Mammary epithelial cell (primary cell): ENCODE results near the gene EMP1.

Experiments
- EZH2 ChIP-seq: IDR thresholded peaks from 2 replicates; pipeline ENCODE4 v1.6.1; 2012; ENCODE audit warnings: low read length, inconsistent platforms, borderline replicate concordance
- TF ChIP-seq, protein P1 (sequence below), 2 donors: IDR thresholded peaks in 1 of 2; conservative IDR thresholded peaks in 1 of 2; 2 replicates each; pipeline ENCODE4 v1.5.1; 2011 to 2012; ENCODE audit warnings: inconsistent platforms in 2 of 2, low read length in 2 of 2, mild to moderate bottlenecking in 2 of 2, control low read depth in 1 of 2, low read depth in 1 of 2; ENCODE audit not compliant: insufficient read depth in 1 of 2; ENCODE audit errors: extremely low read depth in 1 of 2

DNA sequence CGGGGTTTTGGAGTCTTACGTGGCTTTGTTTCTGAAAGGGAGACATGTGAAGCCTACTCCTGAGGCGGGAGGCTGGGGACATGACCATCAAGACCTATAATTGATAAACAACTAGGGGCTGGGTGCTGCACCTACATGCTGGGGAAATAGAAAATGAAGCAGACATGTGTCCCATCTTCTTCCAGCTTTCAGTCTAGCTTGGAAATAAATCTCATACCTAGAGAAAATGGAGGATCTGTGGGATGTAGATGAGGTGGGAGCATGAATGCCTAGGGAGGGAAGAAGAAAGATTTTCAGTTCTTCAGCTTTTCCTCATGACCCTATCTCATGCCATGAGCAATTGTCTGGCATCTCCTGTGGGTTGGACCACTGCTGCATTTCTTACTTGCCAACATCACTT is 22.1 kb downstream of the EMP1 start:
- TF ChIP-seq EZH2 = no peak
- TF ChIP-seq, protein P1, sequence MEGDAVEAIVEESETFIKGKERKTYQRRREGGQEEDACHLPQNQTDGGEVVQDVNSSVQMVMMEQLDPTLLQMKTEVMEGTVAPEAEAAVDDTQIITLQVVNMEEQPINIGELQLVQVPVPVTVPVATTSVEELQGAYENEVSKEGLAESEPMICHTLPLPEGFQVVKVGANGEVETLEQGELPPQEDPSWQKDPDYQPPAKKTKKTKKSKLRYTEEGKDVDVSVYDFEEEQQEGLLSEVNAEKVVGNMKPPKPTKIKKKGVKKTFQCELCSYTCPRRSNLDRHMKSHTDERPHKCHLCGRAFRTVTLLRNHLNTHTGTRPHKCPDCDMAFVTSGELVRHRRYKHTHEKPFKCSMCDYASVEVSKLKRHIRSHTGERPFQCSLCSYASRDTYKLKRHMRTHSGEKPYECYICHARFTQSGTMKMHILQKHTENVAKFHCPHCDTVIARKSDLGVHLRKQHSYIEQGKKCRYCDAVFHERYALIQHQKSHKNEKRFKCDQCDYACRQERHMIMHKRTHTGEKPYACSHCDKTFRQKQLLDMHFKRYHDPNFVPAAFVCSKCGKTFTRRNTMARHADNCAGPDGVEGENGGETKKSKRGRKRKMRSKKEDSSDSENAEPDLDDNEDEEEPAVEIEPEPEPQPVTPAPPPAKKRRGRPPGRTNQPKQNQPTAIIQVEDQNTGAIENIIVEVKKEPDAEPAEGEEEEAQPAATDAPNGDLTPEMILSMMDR (conservative IDR thresholded peaks at IDR 0.05 in 1 of 2, IDR thresholded peaks at IDR 0.05 in 1 of 2; ENCODE audit: extremely low read depth in 1 of 2, insufficient read depth in 1 of 2, low read depth in 1 of 2, low read length in 2 of 2) = no peak
